NCI-H510A (cell line): Measurements from ENCODE around the gene DIP2C.

Experiments used
- DNase-seq: peaks from one replicate; lab custom pipeline; 2025; lab: John Stamatoyannopoulos, UW

Gene DIP2C

GRCh38 chr10:228366-228765 lies 461.1 kb downstream of the DIP2C start:
- DNase-seq = no peak

DNA sequence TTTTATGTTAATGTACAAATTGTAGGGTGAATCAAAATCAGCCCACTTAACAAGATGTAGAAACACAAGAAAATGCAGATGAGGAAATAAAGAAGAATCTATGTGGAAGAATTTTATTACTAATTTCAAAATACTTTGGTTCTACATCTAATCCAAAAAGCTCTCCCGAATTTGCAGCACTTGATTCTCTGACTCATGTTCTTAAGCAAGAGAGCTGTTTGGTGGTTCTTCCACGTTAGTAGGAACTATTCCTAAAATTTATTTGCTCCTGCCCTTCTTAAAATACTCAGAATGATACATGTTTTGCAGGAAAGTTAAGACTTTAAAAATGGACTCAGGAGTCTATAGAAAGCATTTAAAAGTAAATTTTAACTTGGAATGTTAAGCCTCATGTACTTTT lies 462.5 kb downstream of the DIP2C start:
- no peak for DNase-seq

DNA sequence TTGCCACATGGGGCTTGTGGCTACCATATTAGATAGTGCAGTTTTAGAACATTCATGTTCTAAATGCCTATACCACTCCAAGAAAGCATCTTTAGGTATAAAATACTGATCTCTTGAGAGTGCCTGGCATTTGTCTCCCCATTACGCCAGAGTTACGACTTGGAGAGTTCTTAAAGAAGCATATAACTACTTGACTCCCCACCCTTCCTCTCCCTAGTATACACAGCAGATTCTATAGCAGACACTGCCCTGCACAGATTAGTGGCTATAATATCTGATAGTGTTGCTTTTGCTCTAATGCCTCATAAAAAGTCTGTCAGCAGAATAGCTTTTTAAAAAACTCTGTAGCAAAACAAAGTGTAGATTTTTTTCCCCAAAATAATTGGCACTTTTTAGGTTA lies 463.4 kb downstream of the DIP2C start:
- no peak for DNase-seq

DNA sequence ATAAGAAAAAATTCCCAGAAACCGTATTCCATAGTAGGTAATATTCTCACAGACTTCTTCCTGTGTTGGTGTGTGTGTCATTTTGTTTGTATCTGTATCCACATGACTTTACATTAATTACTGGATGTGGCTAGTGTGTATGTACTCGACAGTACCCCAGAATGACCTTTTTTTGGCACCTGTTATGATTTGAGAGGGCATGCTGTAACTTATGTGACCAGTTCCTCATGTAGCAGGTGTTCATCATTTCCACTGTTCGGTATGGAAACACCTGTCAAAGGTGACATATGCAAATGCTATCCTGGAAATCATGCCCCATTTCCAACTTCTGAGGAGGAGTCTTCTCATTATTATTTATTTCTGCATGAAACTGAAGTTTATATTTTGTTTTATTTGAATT lies 464.9 kb downstream of the DIP2C start:
- no peak for DNase-seq
